ENCODE measurements around the gene ACOT8.

Gene ACOT8

DNA sequence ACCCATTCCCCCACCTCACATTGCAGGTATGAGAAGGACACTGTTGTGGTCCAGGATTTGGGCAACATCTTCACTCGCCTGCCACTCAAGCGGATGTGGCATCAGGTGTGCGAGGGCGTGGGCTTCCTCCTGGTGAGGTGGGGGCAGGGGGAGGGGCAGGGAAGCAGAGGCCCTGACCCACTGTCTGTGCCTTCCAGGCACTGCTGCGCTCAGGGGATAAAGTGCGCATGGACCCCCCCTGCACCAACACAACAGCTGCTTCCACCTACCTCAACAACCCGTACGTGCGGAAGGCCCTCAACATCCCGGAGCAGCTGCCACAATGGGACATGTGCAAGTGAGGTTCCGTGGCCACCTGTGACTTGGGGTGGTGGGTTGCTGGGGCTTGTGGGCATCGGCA lies 37.6 kb upstream of the ACOT8 start:
- Histone ChIP-seq H3K9me3 (ENCODE audit: control insufficient read depth, insufficient read depth, low read length) (no peaks in the 10 kb centered on the region), H3K79me2 (ENCODE audit: control insufficient read depth, low read length) (no peaks in the 10 kb centered on the region), H3K36me3 (ENCODE audit: control insufficient read depth, low read length) (no peaks in the 10 kb centered on the region), H3F3A (ENCODE audit: control insufficient read depth, insufficient read depth) (no peaks in the 10 kb centered on the region), H3K4me2 (ENCODE audit: low read length) (no peak overlapping the region), H3K4me1 (ENCODE audit: control insufficient read depth, low read length) (peaks cover 23% of the 10 kb centered on the region), H3K4me3 (ENCODE audit: low read length) (no peak overlapping the region), H3K27ac (ENCODE audit: low read depth, low read length) (no peak overlapping the region), H3K27me3 (ENCODE audit: control insufficient read depth, low read length) (no peaks in the 10 kb centered on the region), H3K9me2 (replicated peaks; ENCODE audit: control insufficient read depth, low read length) (no peaks in the 10 kb centered on the region), H4K20me1 (ENCODE audit: control insufficient read depth, insufficient read depth, low read depth, low read length) (no peaks in the 10 kb centered on the region)
- TF ChIP-seq, protein P1, sequence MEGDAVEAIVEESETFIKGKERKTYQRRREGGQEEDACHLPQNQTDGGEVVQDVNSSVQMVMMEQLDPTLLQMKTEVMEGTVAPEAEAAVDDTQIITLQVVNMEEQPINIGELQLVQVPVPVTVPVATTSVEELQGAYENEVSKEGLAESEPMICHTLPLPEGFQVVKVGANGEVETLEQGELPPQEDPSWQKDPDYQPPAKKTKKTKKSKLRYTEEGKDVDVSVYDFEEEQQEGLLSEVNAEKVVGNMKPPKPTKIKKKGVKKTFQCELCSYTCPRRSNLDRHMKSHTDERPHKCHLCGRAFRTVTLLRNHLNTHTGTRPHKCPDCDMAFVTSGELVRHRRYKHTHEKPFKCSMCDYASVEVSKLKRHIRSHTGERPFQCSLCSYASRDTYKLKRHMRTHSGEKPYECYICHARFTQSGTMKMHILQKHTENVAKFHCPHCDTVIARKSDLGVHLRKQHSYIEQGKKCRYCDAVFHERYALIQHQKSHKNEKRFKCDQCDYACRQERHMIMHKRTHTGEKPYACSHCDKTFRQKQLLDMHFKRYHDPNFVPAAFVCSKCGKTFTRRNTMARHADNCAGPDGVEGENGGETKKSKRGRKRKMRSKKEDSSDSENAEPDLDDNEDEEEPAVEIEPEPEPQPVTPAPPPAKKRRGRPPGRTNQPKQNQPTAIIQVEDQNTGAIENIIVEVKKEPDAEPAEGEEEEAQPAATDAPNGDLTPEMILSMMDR (IDR thresholded peaks at IDR 0.05; ENCODE audit: low read depth, low read length, poor library complexity, severe bottlenecking): no peak
- TF ChIP-seq EZH2phosphoT487 (IDR thresholded peaks at IDR 0.05; ENCODE audit: borderline replicate concordance, low read length): no peak

DNA sequence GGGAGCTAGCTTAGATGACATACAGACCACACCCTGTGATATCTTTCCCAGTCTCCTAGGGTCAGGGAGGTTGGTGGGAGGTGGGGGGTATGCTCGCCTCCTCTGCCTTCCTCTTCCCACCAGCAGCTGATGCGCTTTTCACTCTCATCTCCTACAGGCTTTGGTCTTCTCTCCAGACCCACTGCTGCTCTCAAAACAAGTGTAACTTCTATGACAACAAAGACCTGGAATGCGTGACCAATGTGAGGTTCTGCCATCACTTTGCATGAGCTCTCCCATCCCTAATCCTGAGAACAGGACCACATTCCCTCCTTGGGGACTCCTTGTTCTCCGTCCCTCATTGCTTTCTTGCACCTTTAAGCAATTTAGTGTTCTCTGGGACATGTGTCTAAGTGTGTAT lies 36.6 kb upstream of the ACOT8 start:
- Histone ChIP-seq H3K79me2 (ENCODE audit: control insufficient read depth, low read length) (no peaks in the 10 kb centered on the region), H3K4me1 (ENCODE audit: control insufficient read depth, low read length) (peaks cover 23% of the 10 kb centered on the region), H3K27me3 (ENCODE audit: control insufficient read depth, low read length) (no peaks in the 10 kb centered on the region), H3K9me3 (ENCODE audit: control insufficient read depth, insufficient read depth, low read length) (no peaks in the 10 kb centered on the region), H3K27ac (ENCODE audit: low read depth, low read length) (no peak overlapping the region), H3K4me3 (ENCODE audit: low read length) (no peak overlapping the region), H3K9me2 (replicated peaks; ENCODE audit: control insufficient read depth, low read length) (no peaks in the 10 kb centered on the region), H3K36me3 (ENCODE audit: control insufficient read depth, low read length) (no peaks in the 10 kb centered on the region), H3F3A (ENCODE audit: control insufficient read depth, insufficient read depth) (no peaks in the 10 kb centered on the region), H3K4me2 (ENCODE audit: low read length) (no peak overlapping the region), H4K20me1 (ENCODE audit: control insufficient read depth, insufficient read depth, low read depth, low read length) (no peaks in the 10 kb centered on the region)
- no peak for TF ChIP-seq EZH2phosphoT487 (IDR thresholded peaks at IDR 0.05; ENCODE audit: borderline replicate concordance, low read length)
- TF ChIP-seq, protein P1 (IDR thresholded peaks at IDR 0.05; ENCODE audit: low read depth, low read length, poor library complexity, severe bottlenecking): no peak

DNA sequence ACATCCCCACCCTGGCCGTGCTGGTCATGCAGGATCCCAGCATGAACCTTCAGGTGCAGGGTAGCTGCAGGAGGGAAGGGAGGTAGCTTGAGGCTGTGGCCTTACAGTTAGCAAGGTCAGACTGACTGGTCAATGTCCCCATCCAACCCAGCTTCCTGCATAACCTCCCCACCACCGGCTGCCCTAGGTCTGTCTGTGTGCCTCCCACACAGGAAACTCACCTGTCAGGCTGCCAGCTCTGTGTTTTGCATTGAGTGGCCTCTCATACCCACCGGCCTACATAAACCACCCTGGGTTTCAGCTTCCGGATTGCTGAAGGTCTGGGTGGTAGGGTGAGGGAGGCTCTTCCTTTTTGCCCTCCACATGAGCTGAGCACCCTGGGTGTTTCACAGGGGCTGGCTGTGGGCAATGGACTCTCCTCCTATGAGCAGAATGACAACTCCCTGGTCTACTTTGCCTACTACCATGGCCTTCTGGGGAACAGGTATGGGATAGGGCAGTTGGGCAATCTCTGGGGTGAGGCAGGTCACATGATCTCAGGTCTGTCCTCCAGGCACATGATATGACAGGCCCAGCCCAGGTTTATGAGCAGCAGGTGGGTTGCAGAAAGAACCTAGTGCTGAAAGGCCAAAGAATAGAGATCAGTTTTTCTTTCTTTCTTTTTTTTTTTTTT lies 35.8 kb upstream of the ACOT8 start:
- Histone ChIP-seq H3K9me3 (ENCODE audit: control insufficient read depth, insufficient read depth, low read length) (no peaks in the 10 kb centered on the region), H3K4me2 (ENCODE audit: low read length) (no peak overlapping the region), H3K4me1 (ENCODE audit: control insufficient read depth, low read length) (peaks cover 23% of the 10 kb centered on the region), H3F3A (ENCODE audit: control insufficient read depth, insufficient read depth) (no peaks in the 10 kb centered on the region), H3K4me3 (ENCODE audit: low read length) (no peak overlapping the region), H3K27ac (ENCODE audit: low read depth, low read length) (no peak overlapping the region), H3K36me3 (ENCODE audit: control insufficient read depth, low read length) (no peaks in the 10 kb centered on the region), H3K79me2 (ENCODE audit: control insufficient read depth, low read length) (no peaks in the 10 kb centered on the region), H4K20me1 (ENCODE audit: control insufficient read depth, insufficient read depth, low read depth, low read length) (no peaks in the 10 kb centered on the region), H3K9me2 (replicated peaks; ENCODE audit: control insufficient read depth, low read length) (no peaks in the 10 kb centered on the region), H3K27me3 (ENCODE audit: control insufficient read depth, low read length) (no peaks in the 10 kb centered on the region)
- no peak for TF ChIP-seq EZH2phosphoT487 (IDR thresholded peaks at IDR 0.05; ENCODE audit: borderline replicate concordance, low read length)
- TF ChIP-seq, protein P1 (IDR thresholded peaks at IDR 0.05; ENCODE audit: low read depth, low read length, poor library complexity, severe bottlenecking): no peak

Data from DOHH2 (cell line).